Measurements from ENCODE around the gene TNFRSF1A. TPM values are rescaled to one million over a fixed set of nuclear protein-coding genes. Genes with fewer than 3 reads are reported as not detected.

TNFRSF1A gene
- total and polyA plus RNA-seq, 9 of the 15 experiments (the other 6 are each of a cell fraction or from before 2014, with no cell fraction given), result 0.76 to 43.5 (median 30.0) TPM

GRCh38 chr12:6302621-6303020, 39.3 kb downstream of the TNFRSF1A start (continued):
- TF ChIP-seq ZNF77 (CRISPR knock-in tag; IDR thresholded peaks at IDR 0.05) (no peak), STAG1 (CRISPR knock-in tag; IDR thresholded peaks at IDR 0.05; ENCODE audit: borderline replicate concordance) (no peak)

- 23% methylated on average over 5 of the region's 7 CpGs for WGBS (ENCODE audit: insufficient coverage, low coverage, missing lambda C conversion rate)
- Histone ChIP-seq H3K4me2 (ENCODE audit: insufficient read depth, low read length) (no peak overlapping the region), H3K27ac (ENCODE audit: extremely low read depth, low read depth, low read length) (no peak overlapping the region), H2AFZ (ENCODE audit: low read depth, low read length) (no peak overlapping the region), H3K4me3 (no peak overlapping the region), H3K27me3 (ENCODE audit: control insufficient read depth in 2 of 2, insufficient read depth in 2 of 2, low read length in 2 of 2) (no peaks in the 10 kb centered on the region), H3K36me3 (ENCODE audit: control insufficient read depth, insufficient read depth, low read length) (no peaks in the 10 kb centered on the region), H4K20me1 (replicated peaks; ENCODE audit: control insufficient read depth, insufficient read depth, low read length) (no peaks in the 10 kb centered on the region), H3K9me1 (ENCODE audit: control insufficient read depth, insufficient read depth, low read length) (no peaks in the 10 kb centered on the region), H3K9me3 (replicated peaks; ENCODE audit: control insufficient read depth, insufficient read depth, low read depth, low read length) (no peaks in the 10 kb centered on the region), H3K9ac (ENCODE audit: insufficient read depth in 1 of 2, low read depth in 2 of 2, low read length in 2 of 2) (no peak overlapping the region), H3K4me1 (replicated peaks in 1 of 2; ENCODE audit: control insufficient read depth in 2 of 2, insufficient read depth in 2 of 2, low read length in 2 of 2) (peaks cover 0 to 5% of the 10 kb centered on the region in 2 experiments; a peak in 3 of 5 replicates), H3K79me2 (ENCODE audit: control insufficient read depth, insufficient read depth, low read length) (no peaks in the 10 kb centered on the region)
- no peak for TF ChIP-seq RB1 (IDR thresholded peaks at IDR 0.05; ENCODE audit: low read depth)
- no peak for TF ChIP-seq SOX6 (IDR thresholded peaks at IDR 0.05)
- TF ChIP-seq GTF2B (IDR thresholded peaks at IDR 0.05; ENCODE audit: extremely low read depth, insufficient read length), result no peak
- TF ChIP-seq CBX3 (IDR thresholded peaks at IDR 0.05; ENCODE audit: borderline replicate concordance in 1 of 2, low read length in 2 of 2), result no peak
- TF ChIP-seq SMAD4 (CRISPR knock-in tag; conservative IDR thresholded peaks at IDR 0.05), result no peak
- TF ChIP-seq CHD4 (IDR thresholded peaks at IDR 0.05; ENCODE audit: insufficient read depth, insufficient replicate concordance, low read depth, low read length, poor library complexity, severe bottlenecking), result no peak
- no peak for TF ChIP-seq CTCF (IDR thresholded peaks at IDR 0.05 in 2 of 3, conservative IDR thresholded peaks at IDR 0.05 in 1 of 3; ENCODE audit: insufficient read depth in 2 of 3, low read depth in 1 of 3, low read length in 3 of 3)
- ATAC-seq, result no peak
- intact Hi-C loops (cut with micrococcal nuclease) (no loop called here), in situ Hi-C loops (cut with MboI) (no loop called here)
- ChIA-PET POLR2A (interaction anchor here (0.7 kb wide), 1 partner anchor 233 kb away, joined by 3 read pairs; no protein-coding TSS in a partner anchor), CTCF (ENCODE audit: low intra/inter-chr PET ratio) (no interaction called here)
- no TSS peak for BruUV-seq (replicated peaks)
- FAIRE-seq, result no peak
- DNase-seq (ENCODE audit: extremely low read depth in 1 of 4, low spot score in 3 of 4), result no peak
These were observed 40.2 kb downstream of the TNFRSF1A start for GRCh38 chr12:6301721-6302120.

All from K562 (cell line).